Measurements from ENCODE around the gene PGLYRP2. TPM values are rescaled to one million over a fixed set of nuclear protein-coding genes. Genes with fewer than 3 reads are reported as not detected.

The PGLYRP2 gene
- polyA plus RNA-seq, 1 of the 3 experiments (the other 2 are of a cell fraction), result not detected

GRCh38 chr19:15443325-15443724 lies 36.0 kb downstream of the PGLYRP2 start:
- ChIA-PET CTCF (no interaction called here), POLR2A (no interaction called here)
- TF ChIP-seq NFIC (IDR thresholded peaks at IDR 0.05; ENCODE audit: borderline replicate concordance), result no peak
- TF ChIP-seq SMC3 (IDR thresholded peaks at IDR 0.05; ENCODE audit: low read depth, low read length), result no peak
- TF ChIP-seq, protein P1, sequence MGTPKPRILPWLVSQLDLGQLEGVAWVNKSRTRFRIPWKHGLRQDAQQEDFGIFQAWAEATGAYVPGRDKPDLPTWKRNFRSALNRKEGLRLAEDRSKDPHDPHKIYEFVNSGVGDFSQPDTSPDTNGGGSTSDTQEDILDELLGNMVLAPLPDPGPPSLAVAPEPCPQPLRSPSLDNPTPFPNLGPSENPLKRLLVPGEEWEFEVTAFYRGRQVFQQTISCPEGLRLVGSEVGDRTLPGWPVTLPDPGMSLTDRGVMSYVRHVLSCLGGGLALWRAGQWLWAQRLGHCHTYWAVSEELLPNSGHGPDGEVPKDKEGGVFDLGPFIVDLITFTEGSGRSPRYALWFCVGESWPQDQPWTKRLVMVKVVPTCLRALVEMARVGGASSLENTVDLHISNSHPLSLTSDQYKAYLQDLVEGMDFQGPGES (IDR thresholded peaks at IDR 0.05; ENCODE audit: low read depth, low read length), result no peak
- TF ChIP-seq FOSL2 (IDR thresholded peaks at IDR 0.05; ENCODE audit: borderline replicate concordance, low read depth), result no peak
- no peak for TF ChIP-seq RAD21 (IDR thresholded peaks at IDR 0.05; ENCODE audit: low read length)
- TF ChIP-seq RFX5 (IDR thresholded peaks at IDR 0.05; ENCODE audit: low read length), result no peak
- TF ChIP-seq USF1 (IDR thresholded peaks at IDR 0.05; ENCODE audit: borderline replicate concordance, low read depth), result no peak
- TF ChIP-seq RCOR1 (IDR thresholded peaks at IDR 0.05; ENCODE audit: low read length), result no peak
- Histone ChIP-seq H3K27ac (ENCODE audit: low read depth in 2 of 2, low read length in 1 of 2) (no peak overlapping the region), H3F3A (replicated peaks; ENCODE audit: insufficient read depth) (no peaks in the 10 kb centered on the region), H3K27me3 (ENCODE audit: insufficient read depth) (no peaks in the 10 kb centered on the region), H3K36me3 (replicated peaks in 1 of 2; ENCODE audit: control insufficient read depth in 1 of 2, insufficient read depth in 2 of 2, low read length in 1 of 2) (no peaks in the 10 kb centered on the region), H3K9me2 (no peaks in the 10 kb centered on the region), H3K9ac (no peak overlapping the region), H3K4me1 (ENCODE audit: control insufficient read depth in 1 of 2, insufficient read depth in 2 of 2, low read depth in 1 of 2, low read length in 1 of 2) (no peaks in the 10 kb centered on the region; a peak in 1 of 4 replicates), H3K9me3 (no peaks in the 10 kb centered on the region), H3K4me3 (ENCODE audit: low read depth in 2 of 2, low read length in 1 of 2) (no peak overlapping the region), H4K20me1 (ENCODE audit: insufficient read depth) (no peaks in the 10 kb centered on the region), H2AFZ (ENCODE audit: low read depth) (no peak overlapping the region), H3K4me2 (no peak overlapping the region), H3K79me2 (ENCODE audit: insufficient read depth) (no peaks in the 10 kb centered on the region)
- DNase-seq, result no peak
- WGBS (ENCODE audit: low lambda C conversion rate), result 93% methylated on average over 3 of the region's 3 CpGs

DNA sequence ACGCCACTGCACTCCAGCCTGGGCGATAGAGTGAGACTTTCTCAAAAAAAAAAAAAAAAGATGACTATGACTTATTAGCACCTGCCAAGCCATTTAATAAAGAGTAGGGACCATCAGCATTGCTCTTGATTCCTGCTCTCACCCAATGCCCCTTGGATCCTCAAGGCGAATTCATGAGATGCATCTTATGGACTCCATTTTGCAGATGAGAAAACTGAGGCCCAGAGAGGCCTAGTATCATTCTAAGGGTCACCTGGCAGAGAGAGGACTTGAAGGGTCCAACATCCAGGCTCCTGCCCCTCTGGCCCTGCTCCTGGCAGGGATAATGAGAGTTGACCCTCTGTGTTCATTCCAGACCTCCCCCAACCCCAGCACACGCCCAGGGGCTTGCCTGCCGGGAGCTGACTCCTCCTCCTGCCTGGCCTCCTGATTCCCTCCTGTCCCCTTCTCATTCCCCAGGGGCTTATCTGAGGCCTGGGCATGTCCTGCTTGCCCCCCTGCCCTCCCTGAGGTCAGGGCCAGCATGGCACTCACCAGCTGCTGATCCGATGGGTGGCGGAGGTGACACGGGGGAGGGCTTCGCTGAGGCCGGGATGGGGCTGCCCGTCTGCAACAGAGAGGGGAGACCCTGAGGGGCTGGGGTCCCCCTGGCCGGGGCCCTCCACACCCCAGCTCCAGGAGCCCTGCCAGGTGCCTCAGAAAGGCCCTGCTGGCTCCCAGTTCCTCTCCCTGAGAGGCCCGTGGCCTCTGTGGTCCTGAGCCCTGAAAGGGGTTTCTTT lies 37.0 kb downstream of the PGLYRP2 start:
- no peaks in the 10 kb centered on the region for H4K20me1 ChIP-seq (ENCODE audit: insufficient read depth)
- CTCF ChIA-PET, result interaction anchor here (1.1 kb wide), 1 partner anchor 23 kb away, joined by 4 read pairs; the partner anchor contains the start of gene AKAP8L
- H3K4me1 ChIP-seq (ENCODE audit: control insufficient read depth in 1 of 2, insufficient read depth in 2 of 2, low read depth in 1 of 2, low read length in 1 of 2), result no peaks in the 10 kb centered on the region
- DNase-seq, result no peak
- POLR2A ChIA-PET, result no interaction called here
- H3K9me2 ChIP-seq, result no peaks in the 10 kb centered on the region
- no peak overlapping the region for H3K4me2 ChIP-seq
- H3K27ac ChIP-seq (ENCODE audit: low read depth in 2 of 2, low read length in 1 of 2), result no peak overlapping the region
- no peaks in the 10 kb centered on the region for H3K27me3 ChIP-seq (ENCODE audit: insufficient read depth)
- no peak overlapping the region for H3K9ac ChIP-seq
- no peak for TF ChIP-seq GATA2 (CRISPR knock-in tag; IDR thresholded peaks at IDR 0.05)
- H3K36me3 ChIP-seq (replicated peaks in 1 of 2; ENCODE audit: control insufficient read depth in 1 of 2, insufficient read depth in 2 of 2, low read length in 1 of 2), result no peaks in the 10 kb centered on the region
- no peak overlapping the region for H3K4me3 ChIP-seq (ENCODE audit: low read depth in 2 of 2, low read length in 1 of 2)
- H3K79me2 ChIP-seq (ENCODE audit: insufficient read depth), result no peaks in the 10 kb centered on the region
- no peaks in the 10 kb centered on the region for H3F3A ChIP-seq (replicated peaks; ENCODE audit: insufficient read depth)
- WGBS (ENCODE audit: low lambda C conversion rate), result 68% methylated on average over 13 of the region's 13 CpGs
- H3K9me3 ChIP-seq, result no peaks in the 10 kb centered on the region
- H2AFZ ChIP-seq (ENCODE audit: low read depth), result no peak overlapping the region

DNA sequence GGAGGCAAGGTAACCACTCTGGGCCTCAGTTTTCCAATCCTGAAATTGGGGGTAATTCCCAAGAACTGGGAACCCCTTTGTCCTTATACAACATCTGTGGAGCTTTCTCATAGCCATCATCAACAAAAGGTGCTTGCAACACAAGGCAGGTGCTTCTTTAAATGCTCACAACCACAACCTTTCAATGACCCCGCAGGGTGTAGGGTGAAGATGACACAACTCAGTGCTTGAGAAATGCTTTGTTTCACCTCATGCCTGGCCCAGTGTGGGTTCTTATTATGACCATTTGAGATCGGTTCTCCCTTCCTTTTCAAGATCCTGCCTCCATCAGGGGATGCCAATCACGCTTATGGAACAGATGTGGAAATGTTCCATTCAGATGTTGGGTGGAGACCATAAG lies 38.0 kb downstream of the PGLYRP2 start:
- H2AFZ ChIP-seq (ENCODE audit: low read depth), result no peak overlapping the region
- no peaks in the 10 kb centered on the region for H3K36me3 ChIP-seq (replicated peaks in 1 of 2; ENCODE audit: control insufficient read depth in 1 of 2, insufficient read depth in 2 of 2, low read length in 1 of 2)
- 69% methylated on average over 3 of the region's 3 CpGs for WGBS (ENCODE audit: low lambda C conversion rate)
- H3K9me3 ChIP-seq, result no peaks in the 10 kb centered on the region
- CTCF ChIA-PET, result interaction anchor here (1.1 kb wide), 1 partner anchor 22 kb away, joined by 4 read pairs; the partner anchor contains the start of gene AKAP8L
- no peaks in the 10 kb centered on the region for H3K4me1 ChIP-seq (ENCODE audit: control insufficient read depth in 1 of 2, insufficient read depth in 2 of 2, low read depth in 1 of 2, low read length in 1 of 2)
- no peaks in the 10 kb centered on the region for H3K79me2 ChIP-seq (ENCODE audit: insufficient read depth)
- H4K20me1 ChIP-seq (ENCODE audit: insufficient read depth), result no peaks in the 10 kb centered on the region
- POLR2A ChIA-PET, result no interaction called here
- H3K9ac ChIP-seq, result no peak overlapping the region
- H3K27me3 ChIP-seq (ENCODE audit: insufficient read depth), result no peaks in the 10 kb centered on the region
- H3K4me3 ChIP-seq (ENCODE audit: low read depth in 2 of 2, low read length in 1 of 2), result no peak overlapping the region
- no peaks in the 10 kb centered on the region for H3F3A ChIP-seq (replicated peaks; ENCODE audit: insufficient read depth)
- DNase-seq, result no peak
- H3K4me2 ChIP-seq, result no peak overlapping the region
- H3K27ac ChIP-seq (ENCODE audit: low read depth in 2 of 2, low read length in 1 of 2), result no peak overlapping the region
- TF ChIP-seq GATA2 (CRISPR knock-in tag; IDR thresholded peaks at IDR 0.05), result no peak
- TF ChIP-seq SMC3 (IDR thresholded peaks at IDR 0.05; ENCODE audit: low read depth, low read length), result no peak
- no peak for TF ChIP-seq NRF1 (IDR thresholded peaks at IDR 0.05; ENCODE audit: low read depth, low read length)
- no peak for TF ChIP-seq EZH2phosphoT487 (IDR thresholded peaks at IDR 0.05; ENCODE audit: borderline replicate concordance, low read depth)
- no peak for TF ChIP-seq RXRA (IDR thresholded peaks at IDR 0.05; ENCODE audit: borderline replicate concordance, low read depth)
- no peak for TF ChIP-seq RAD21 (IDR thresholded peaks at IDR 0.05; ENCODE audit: low read length)
- TF ChIP-seq RFX5 (IDR thresholded peaks at IDR 0.05; ENCODE audit: low read length), result no peak
- TF ChIP-seq, protein P2, sequence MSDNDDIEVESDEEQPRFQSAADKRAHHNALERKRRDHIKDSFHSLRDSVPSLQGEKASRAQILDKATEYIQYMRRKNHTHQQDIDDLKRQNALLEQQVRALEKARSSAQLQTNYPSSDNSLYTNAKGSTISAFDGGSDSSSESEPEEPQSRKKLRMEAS (IDR thresholded peaks at IDR 0.05; ENCODE audit: low read depth), result no peak
- TF ChIP-seq MXI1 (IDR thresholded peaks at IDR 0.05; ENCODE audit: low read depth, low read length), result no peak
- TF ChIP-seq, protein P1 (IDR thresholded peaks at IDR 0.05; ENCODE audit: low read depth, low read length), result no peak
- no peak for TF ChIP-seq FOSL2 (IDR thresholded peaks at IDR 0.05; ENCODE audit: borderline replicate concordance, low read depth)
- no peaks in the 10 kb centered on the region for H3K9me2 ChIP-seq

Measured in SK-N-SH (cell line).